ENCODE measurements around the gene EIF3F. TPM values are rescaled to one million over a fixed set of nuclear protein-coding genes. Genes with fewer than 3 reads are reported as not detected.

EIF3F gene
- total and polyA plus RNA-seq, 2 experiments from 2014 or later = 193 to 359 TPM

DNA sequence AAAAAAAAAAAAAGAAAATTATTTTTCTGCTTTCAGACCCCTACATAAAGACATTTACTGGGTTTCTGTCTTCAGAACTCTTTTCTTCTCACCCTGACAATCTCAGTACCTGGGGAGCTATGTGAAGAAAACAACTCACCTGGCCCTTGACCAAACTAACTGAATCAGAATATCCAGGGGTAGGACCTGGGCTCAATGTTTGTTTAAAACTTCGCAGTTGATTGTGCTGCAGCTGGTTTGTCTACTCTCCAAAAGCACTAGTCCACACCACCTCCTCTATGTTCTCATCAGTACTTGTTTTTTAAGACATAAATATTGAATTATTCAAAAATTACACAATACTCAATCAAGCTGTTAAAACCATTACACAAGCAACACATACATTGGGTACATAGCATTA lies 34.8 kb downstream of the EIF3F start:
- Histone ChIP-seq H3K4me3 (no peak overlapping the region), H3K4me2 (ENCODE audit: unreplicated experiment) (no peak overlapping the region), H3K36me3 (ENCODE audit: low read depth) (no peaks in the 10 kb centered on the region), H3K79me2 (ENCODE audit: insufficient read depth) (no peaks in the 10 kb centered on the region), H2AFZ (no peak overlapping the region), H4K20me1 (ENCODE audit: insufficient read depth) (no peaks in the 10 kb centered on the region), H3F3A (ENCODE audit: insufficient read depth) (peaks cover 36% of the 10 kb centered on the region), H3K27ac (no peak overlapping the region), H3K9me2 (ENCODE audit: insufficient read depth) (no peaks in the 10 kb centered on the region), H3K9ac (no peak overlapping the region), H3K27me3 (replicated peaks; ENCODE audit: insufficient read depth) (no peaks in the 10 kb centered on the region), H3K9me3 (ENCODE audit: low read depth) (no peaks in the 10 kb centered on the region), H3K4me1 (ENCODE audit: insufficient read depth) (peaks cover 26% of the 10 kb centered on the region)
- WGBS, 2 experiments (ENCODE audit: low coverage in 1 of 2, low lambda C conversion rate in 2 of 2, missing lambda C conversion rate in 2 of 2) = 100% methylated on average over 1 of the region's 1 CpG
- TF ChIP-seq EZH2 (IDR thresholded peaks at IDR 0.05; ENCODE audit: insufficient read depth, poor library complexity, severe bottlenecking) (no peak), EZH2phosphoT487 (IDR thresholded peaks at IDR 0.05; ENCODE audit: insufficient read depth, low read depth) (no peak)
- DNase-seq = no peak
- in situ Hi-C loops (cut with MboI) = loop anchor here (25.0 kb wide), 1 partner anchor 540 kb away; no protein-coding TSS in a partner anchor

DNA sequence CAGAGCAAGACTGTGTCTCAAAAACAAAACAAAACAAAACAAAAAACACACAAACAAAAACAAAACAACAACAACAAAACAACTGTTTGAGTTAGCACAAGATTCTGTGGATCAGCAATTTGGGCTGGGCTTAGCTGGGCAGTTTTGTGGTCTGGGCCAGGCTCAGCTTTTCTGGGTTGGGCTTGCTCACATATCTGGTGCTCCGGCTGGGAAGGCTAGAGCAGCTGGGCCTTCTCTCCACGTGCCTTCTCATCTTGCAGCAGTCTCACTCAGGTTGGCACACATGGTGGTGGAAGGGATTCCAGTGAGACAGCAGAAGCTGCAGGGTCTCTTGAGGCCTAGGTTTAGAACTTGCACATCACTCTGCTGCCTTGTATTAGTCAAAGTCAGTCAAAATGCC lies 35.7 kb downstream of the EIF3F start:
- H3K9me3 ChIP-seq (ENCODE audit: low read depth) = no peaks in the 10 kb centered on the region
- H3K27ac ChIP-seq = no peak overlapping the region
- no peak overlapping the region for H3K4me2 ChIP-seq (ENCODE audit: unreplicated experiment)
- no peaks in the 10 kb centered on the region for H3K27me3 ChIP-seq (replicated peaks; ENCODE audit: insufficient read depth)
- H3K79me2 ChIP-seq (ENCODE audit: insufficient read depth) = no peaks in the 10 kb centered on the region
- TF ChIP-seq EZH2 (IDR thresholded peaks at IDR 0.05; ENCODE audit: insufficient read depth, poor library complexity, severe bottlenecking) = no peak
- no peak for TF ChIP-seq EZH2phosphoT487 (IDR thresholded peaks at IDR 0.05; ENCODE audit: insufficient read depth, low read depth)
- peaks cover 24% of the 10 kb centered on the region for H3K4me1 ChIP-seq (ENCODE audit: insufficient read depth)
- no peaks in the 10 kb centered on the region for H3K9me2 ChIP-seq (ENCODE audit: insufficient read depth)
- 88 to 92% methylated on average over 2 of the region's 2 CpGs for WGBS, 2 experiments (ENCODE audit: low coverage in 1 of 2, low lambda C conversion rate in 2 of 2, missing lambda C conversion rate in 2 of 2)
- H3K4me3 ChIP-seq = no peak overlapping the region
- no peak overlapping the region for H2AFZ ChIP-seq
- in situ Hi-C loops (cut with MboI) = loop anchor here (25.0 kb wide), 1 partner anchor 539 kb away; no protein-coding TSS in a partner anchor
- no peaks in the 10 kb centered on the region for H4K20me1 ChIP-seq (ENCODE audit: insufficient read depth)
- no peaks in the 10 kb centered on the region for H3K36me3 ChIP-seq (ENCODE audit: low read depth)
- no peak for DNase-seq
- H3F3A ChIP-seq (ENCODE audit: insufficient read depth) = peaks cover 27% of the 10 kb centered on the region
- no peak overlapping the region for H3K9ac ChIP-seq

- Histone ChIP-seq H3K9me2 (ENCODE audit: insufficient read depth) (no peaks in the 10 kb centered on the region), H3K27ac (no peak overlapping the region), H2AFZ (no peak overlapping the region), H3K36me3 (ENCODE audit: low read depth) (no peaks in the 10 kb centered on the region), H3K4me3 (no peak overlapping the region), H3K4me2 (ENCODE audit: unreplicated experiment) (no peak overlapping the region), H4K20me1 (ENCODE audit: insufficient read depth) (no peaks in the 10 kb centered on the region), H3K27me3 (replicated peaks; ENCODE audit: insufficient read depth) (no peaks in the 10 kb centered on the region), H3K9ac (no peak overlapping the region), H3F3A (ENCODE audit: insufficient read depth) (peaks cover 26% of the 10 kb centered on the region), H3K4me1 (ENCODE audit: insufficient read depth) (peaks cover 24% of the 10 kb centered on the region), H3K79me2 (ENCODE audit: insufficient read depth) (no peaks in the 10 kb centered on the region), H3K9me3 (ENCODE audit: low read depth) (no peaks in the 10 kb centered on the region)
- 85 to 88% methylated on average over 12 of the region's 12 CpGs for WGBS, 2 experiments (ENCODE audit: low coverage in 1 of 2, low lambda C conversion rate in 2 of 2, missing lambda C conversion rate in 2 of 2)
- in situ Hi-C loops (cut with MboI) = loop anchor here (25.0 kb wide), 1 partner anchor 538 kb away; no protein-coding TSS in a partner anchor
- DNase-seq = peak; percentile 41
- TF ChIP-seq EZH2 (IDR thresholded peaks at IDR 0.05; ENCODE audit: insufficient read depth, poor library complexity, severe bottlenecking) = no peak
- no peak for TF ChIP-seq EZH2phosphoT487 (IDR thresholded peaks at IDR 0.05; ENCODE audit: insufficient read depth, low read depth)
Measured at GRCh38 chr11:8023831-8024555, 36.9 kb downstream of the EIF3F start.

GRCh38 chr11:8025123-8025522 lies 38.0 kb downstream of the EIF3F start:
- in situ Hi-C loops (cut with MboI) = no loop called here
- H3K27ac ChIP-seq = no peak overlapping the region
- no peaks in the 10 kb centered on the region for H3K27me3 ChIP-seq (replicated peaks; ENCODE audit: insufficient read depth)
- peaks cover 23% of the 10 kb centered on the region for H3K4me1 ChIP-seq (ENCODE audit: insufficient read depth)
- H3K9me3 ChIP-seq (ENCODE audit: low read depth) = no peaks in the 10 kb centered on the region
- no peaks in the 10 kb centered on the region for H4K20me1 ChIP-seq (ENCODE audit: insufficient read depth)
- H3K4me3 ChIP-seq = no peak overlapping the region
- H3K79me2 ChIP-seq (ENCODE audit: insufficient read depth) = no peaks in the 10 kb centered on the region
- TF ChIP-seq EZH2phosphoT487 (IDR thresholded peaks at IDR 0.05; ENCODE audit: insufficient read depth, low read depth) = no peak
- TF ChIP-seq EZH2 (IDR thresholded peaks at IDR 0.05; ENCODE audit: insufficient read depth, poor library complexity, severe bottlenecking) = no peak
- H3F3A ChIP-seq (ENCODE audit: insufficient read depth) = peaks cover 26% of the 10 kb centered on the region
- peak; percentile 26 for DNase-seq
- H3K4me2 ChIP-seq (ENCODE audit: unreplicated experiment) = no peak overlapping the region
- H3K36me3 ChIP-seq (ENCODE audit: low read depth) = no peaks in the 10 kb centered on the region
- H3K9me2 ChIP-seq (ENCODE audit: insufficient read depth) = no peaks in the 10 kb centered on the region
- H3K9ac ChIP-seq = no peak overlapping the region
- 42 to 51% methylated on average over 3 of the region's 3 CpGs for WGBS, 2 experiments (ENCODE audit: low coverage in 1 of 2, low lambda C conversion rate in 2 of 2, missing lambda C conversion rate in 2 of 2)
- H2AFZ ChIP-seq = no peak overlapping the region

Measured in GM23248 (cell line).